Bronchial epithelial cell (primary cell): ENCODE measurements around the gene MLST8. TPM values are rescaled to one million over a fixed set of nuclear protein-coding genes. Genes with fewer than 3 reads are reported as not detected.
A peak's percentile ranks its signal among the peaks of the same experiment; 100 is the strongest.

ENCODE experiments used
- DNase-seq: peaks from one replicate; pipeline ENCODE4 v3.0.0-alpha.2; 2010; ENCODE audit warnings: low read depth
- FAIRE-seq: peaks from 2 replicates; lab custom pipeline; 2011; peaks lifted over from hg19 to GRCh38; lab: Jason Lieb, UNC
- H3K27me3 ChIP-seq: 2 replicates; pipeline ENCODE4 v1.5.1; 2011; ENCODE audit warnings: low read length; ENCODE audit not compliant: control insufficient read depth, insufficient read depth
- H3K36me3 ChIP-seq: 2 replicates; pipeline ENCODE4 v1.5.1; 2011; ENCODE audit warnings: low read length; ENCODE audit not compliant: control insufficient read depth, insufficient read depth
- H3K4me3 ChIP-seq: 2 replicates; pipeline ENCODE4 v1.5.1; 2011; ENCODE audit warnings: mild to moderate bottlenecking, low read depth, low read length, control low read depth
- total RNA-seq: library from RNA; depleted of rRNA; stranded (reverse); fragments of >200 nt; gene quantifications from 2 replicates; pipeline ENCODE4 v1.2.1, GENCODE V29; 2014
- TF ChIP-seq, protein P1 (sequence below): IDR thresholded peaks from 2 replicates; pipeline ENCODE4 v1.5.1; 2011; ENCODE audit warnings: mild to moderate bottlenecking, moderate library complexity, low read length, control low read depth, inconsistent platforms; ENCODE audit not compliant: insufficient read depth, severe bottlenecking

Gene MLST8
- total RNA-seq, 1 donor from 2014 or later = 11.6 TPM

DNA sequence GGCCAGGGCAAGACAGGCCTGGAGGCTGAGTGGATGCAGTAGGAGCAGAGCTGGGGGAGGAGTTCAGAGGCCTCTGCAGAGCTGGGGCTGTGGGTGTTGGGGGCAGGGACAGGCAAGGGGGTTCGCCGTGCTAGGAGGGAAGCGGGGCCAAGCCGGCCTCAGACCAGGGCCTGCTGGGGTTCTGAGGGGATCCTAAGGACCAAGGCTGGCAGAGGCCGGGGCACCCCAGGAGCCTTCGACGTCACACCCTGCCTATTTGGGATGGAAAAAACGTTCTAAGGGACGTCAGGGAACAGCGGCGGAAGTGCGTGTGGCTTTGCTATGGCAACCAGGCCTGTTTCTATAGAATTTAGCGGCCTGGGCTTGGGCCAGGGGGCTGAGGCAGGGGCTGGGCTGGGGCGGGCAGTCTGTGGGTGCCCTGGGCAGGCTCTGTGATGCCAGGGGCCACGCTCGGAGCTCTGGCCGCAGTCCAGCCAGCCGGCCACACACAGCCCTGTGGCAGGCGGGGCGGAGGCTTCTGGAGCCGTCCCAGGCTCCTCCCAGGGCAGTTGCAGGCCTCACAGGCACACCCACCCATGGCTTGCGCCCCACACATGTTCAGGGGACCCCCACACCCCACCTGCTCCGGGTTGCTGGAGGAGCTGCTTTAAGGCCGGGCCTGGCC lies 45.9 kb upstream of the MLST8 start:
- DNase-seq (no peak), FAIRE-seq (no peak)
- Histone ChIP-seq H3K36me3 (peaks cover 13% of the 10 kb centered on the region), H3K27me3 (no peaks in the 10 kb centered on the region), H3K4me3 (no peak overlapping the region)
- TF ChIP-seq, protein P1, sequence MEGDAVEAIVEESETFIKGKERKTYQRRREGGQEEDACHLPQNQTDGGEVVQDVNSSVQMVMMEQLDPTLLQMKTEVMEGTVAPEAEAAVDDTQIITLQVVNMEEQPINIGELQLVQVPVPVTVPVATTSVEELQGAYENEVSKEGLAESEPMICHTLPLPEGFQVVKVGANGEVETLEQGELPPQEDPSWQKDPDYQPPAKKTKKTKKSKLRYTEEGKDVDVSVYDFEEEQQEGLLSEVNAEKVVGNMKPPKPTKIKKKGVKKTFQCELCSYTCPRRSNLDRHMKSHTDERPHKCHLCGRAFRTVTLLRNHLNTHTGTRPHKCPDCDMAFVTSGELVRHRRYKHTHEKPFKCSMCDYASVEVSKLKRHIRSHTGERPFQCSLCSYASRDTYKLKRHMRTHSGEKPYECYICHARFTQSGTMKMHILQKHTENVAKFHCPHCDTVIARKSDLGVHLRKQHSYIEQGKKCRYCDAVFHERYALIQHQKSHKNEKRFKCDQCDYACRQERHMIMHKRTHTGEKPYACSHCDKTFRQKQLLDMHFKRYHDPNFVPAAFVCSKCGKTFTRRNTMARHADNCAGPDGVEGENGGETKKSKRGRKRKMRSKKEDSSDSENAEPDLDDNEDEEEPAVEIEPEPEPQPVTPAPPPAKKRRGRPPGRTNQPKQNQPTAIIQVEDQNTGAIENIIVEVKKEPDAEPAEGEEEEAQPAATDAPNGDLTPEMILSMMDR = no peak

DNA sequence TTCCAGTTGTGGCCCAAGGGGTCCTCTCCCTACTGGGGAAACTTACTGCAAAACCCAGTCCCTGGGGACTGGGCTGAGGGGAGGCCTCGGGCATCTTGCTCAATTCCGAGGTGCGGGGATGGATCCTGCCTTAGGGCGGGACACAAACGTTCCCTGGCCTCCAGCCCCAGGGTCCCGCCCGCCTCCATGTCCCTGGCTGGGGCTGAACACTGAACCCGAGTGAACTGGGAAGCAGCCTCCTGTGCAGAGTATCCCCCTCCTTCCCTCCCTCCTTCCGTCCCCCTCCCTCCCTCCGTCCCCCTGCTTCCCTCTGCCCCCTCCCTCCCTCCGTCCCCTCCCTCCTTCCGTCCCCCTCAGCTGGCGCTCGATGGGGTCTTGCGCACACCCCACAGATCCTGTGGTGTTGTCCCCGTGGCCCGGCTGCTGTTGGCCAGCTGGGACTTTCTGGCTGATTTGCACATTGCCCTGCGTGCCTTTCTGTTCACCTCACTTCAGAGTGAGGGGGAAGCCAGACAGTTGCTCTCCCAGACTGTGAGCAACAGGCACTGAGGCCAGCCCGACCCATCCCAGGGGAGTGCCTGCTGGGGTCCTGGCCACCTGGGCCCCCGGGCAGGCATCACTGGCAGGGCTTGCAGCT lies 44.2 kb upstream of the MLST8 start:
- FAIRE-seq (no peak), DNase-seq (no peak)
- TF ChIP-seq, protein P1 = no peak
- H3K36me3 ChIP-seq = peaks cover 12% of the 10 kb centered on the region
- H3K27me3 ChIP-seq = no peaks in the 10 kb centered on the region
- no peak overlapping the region for H3K4me3 ChIP-seq

DNA sequence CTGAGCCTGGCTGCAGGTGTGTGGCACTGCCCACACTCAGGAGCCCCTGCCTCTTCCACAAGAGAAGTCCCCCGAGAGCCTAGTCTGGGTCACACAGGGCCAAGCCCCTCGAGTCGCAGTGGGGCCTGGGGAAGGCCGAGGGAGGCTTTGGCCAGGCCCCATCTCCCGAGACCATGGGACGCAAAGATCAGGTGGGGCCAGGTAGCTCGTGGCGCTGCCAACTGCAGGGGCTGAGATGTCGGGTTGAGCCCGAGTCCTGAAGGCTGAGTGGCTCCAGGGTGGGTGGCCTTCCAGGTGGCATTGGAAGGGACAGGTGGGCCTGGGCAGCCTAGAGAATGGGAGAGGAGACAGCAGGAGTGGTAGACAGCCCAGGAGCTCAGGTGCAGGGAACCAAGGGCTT lies 43.3 kb upstream of the MLST8 start:
- TF ChIP-seq, protein P1 = no peak
- no peaks in the 10 kb centered on the region for H3K27me3 ChIP-seq
- FAIRE-seq (no peak), DNase-seq (no peak)
- no peak overlapping the region for H3K4me3 ChIP-seq
- H3K36me3 ChIP-seq = peaks cover 14% of the 10 kb centered on the region

DNA sequence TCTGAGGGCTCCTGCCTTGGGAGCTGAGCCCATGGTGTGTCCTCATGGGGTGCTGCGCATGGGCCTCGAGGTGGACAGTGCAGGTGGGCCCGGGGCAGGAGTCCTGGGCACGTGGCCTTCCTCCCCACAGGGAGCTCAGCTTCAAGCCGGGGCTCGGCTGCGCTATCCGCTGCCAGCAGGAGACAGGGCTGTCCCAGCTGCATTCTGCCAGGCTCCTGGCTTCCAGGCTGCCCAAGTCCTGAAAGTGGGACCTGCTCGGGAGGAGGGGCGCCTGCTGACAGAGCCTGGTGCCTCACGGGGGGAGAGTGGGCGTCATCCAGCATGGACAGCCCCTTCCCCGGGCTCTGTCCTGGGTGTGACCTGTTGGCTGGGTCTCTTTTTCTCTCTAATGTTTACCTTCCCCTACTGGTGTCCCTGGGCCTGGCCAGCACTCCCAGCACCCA lies 42.6 kb upstream of the MLST8 start:
- H3K27me3 ChIP-seq = no peaks in the 10 kb centered on the region
- FAIRE-seq (no peak), DNase-seq (no peak)
- peaks cover 21% of the 10 kb centered on the region for H3K36me3 ChIP-seq
- TF ChIP-seq, protein P1 = peak; percentile 8
- no peak overlapping the region for H3K4me3 ChIP-seq

DNA sequence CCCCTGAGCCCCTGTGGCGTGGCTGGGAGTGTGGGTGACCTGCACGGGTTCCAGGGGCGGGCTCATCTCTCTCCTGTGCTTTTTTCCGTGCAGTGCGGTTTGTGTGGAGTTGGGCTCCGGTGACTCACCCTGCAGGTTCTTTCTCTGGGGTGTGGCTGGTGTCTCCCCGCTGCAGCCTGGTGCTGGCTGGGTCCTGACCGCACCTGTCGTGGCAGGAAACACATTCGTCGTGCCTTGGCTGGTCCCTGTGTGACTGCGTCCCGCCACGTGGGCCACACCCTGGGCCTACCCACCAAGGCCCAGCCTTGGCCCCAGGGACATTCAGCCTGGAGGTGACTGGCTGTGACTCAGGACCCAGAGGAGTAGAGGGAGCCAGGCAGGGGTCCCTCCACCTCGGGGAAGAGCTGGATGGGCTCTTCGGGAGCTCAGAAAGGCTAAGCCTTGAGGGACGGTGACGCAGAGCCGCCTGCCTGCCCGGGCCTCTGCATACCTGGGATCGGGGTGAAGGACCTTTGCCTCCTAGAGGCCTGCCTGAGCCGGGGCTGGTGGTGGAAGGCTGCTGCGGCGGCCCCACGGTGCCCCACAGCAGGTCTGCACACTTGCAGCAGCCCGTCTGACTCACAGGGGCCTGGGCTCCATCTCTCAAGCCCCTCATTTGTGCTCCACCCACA lies 41.9 kb upstream of the MLST8 start:
- Histone ChIP-seq H3K36me3 (peaks cover 24% of the 10 kb centered on the region), H3K4me3 (no peak overlapping the region), H3K27me3 (no peaks in the 10 kb centered on the region)
- TF ChIP-seq, protein P1 = no peak
- FAIRE-seq (peak; percentile 87), DNase-seq (peak; percentile 78)
